ENCODE results near the gene PLK5. TPM values are rescaled to one million over a fixed set of nuclear protein-coding genes. Genes with fewer than 3 reads are reported as not detected.

PLK5 gene
- polyA plus RNA-seq, 1 of the 3 experiments (the other 2 are of a cell fraction), result not detected

DNA sequence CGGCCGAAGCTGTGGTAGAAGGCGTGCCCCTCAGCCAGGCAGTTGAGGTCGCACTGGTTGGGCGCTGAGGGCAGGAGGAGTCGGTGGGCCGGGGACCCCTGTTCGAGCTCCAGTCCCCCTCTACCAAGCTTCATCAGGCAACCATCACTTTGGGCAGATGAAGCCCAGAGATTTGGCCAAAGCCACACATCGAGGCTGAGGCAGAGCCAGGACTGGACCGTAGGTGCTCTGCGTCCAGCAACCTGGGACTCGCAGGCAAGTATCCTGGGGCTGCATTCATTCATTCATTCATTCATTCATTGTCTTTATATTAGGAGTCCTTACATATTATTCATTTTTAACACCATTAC lies 15.4 kb upstream of the PLK5 start:
- Histone ChIP-seq H3K79me2 (ENCODE audit: insufficient read depth) (no peaks in the 10 kb centered on the region), H3F3A (replicated peaks; ENCODE audit: insufficient read depth) (peaks cover 13% of the 10 kb centered on the region), H3K9ac (no peak overlapping the region), H3K27me3 (ENCODE audit: insufficient read depth) (no peaks in the 10 kb centered on the region), H3K9me3 (no peaks in the 10 kb centered on the region), H3K36me3 (replicated peaks in 1 of 2; ENCODE audit: control insufficient read depth in 1 of 2, insufficient read depth in 2 of 2, low read length in 1 of 2) (no peaks in the 10 kb centered on the region), H3K4me1 (ENCODE audit: control insufficient read depth in 1 of 2, insufficient read depth in 2 of 2, low read depth in 1 of 2, low read length in 1 of 2) (peaks cover 0 to 11% of the 10 kb centered on the region in 2 experiments; a peak in 1 of 4 replicates), H4K20me1 (ENCODE audit: insufficient read depth) (no peaks in the 10 kb centered on the region), H3K9me2 (no peaks in the 10 kb centered on the region), H3K4me3 (ENCODE audit: low read depth in 2 of 2, low read length in 1 of 2) (peak overlapping the region in 1 of 2 experiments; percentile 35; a peak in 2 of 4 replicates), H2AFZ (ENCODE audit: low read depth) (no peak overlapping the region), H3K27ac (ENCODE audit: low read depth in 2 of 2, low read length in 1 of 2) (peak overlapping the region in 1 of 2 experiments; percentile 8; a peak in 1 of 4 replicates), H3K4me2 (no peak overlapping the region; the same call in 1 of the 2 replicates)
- no peak for DNase-seq
- 24% methylated on average over 6 of the region's 12 CpGs for WGBS (ENCODE audit: low lambda C conversion rate)
- TF ChIP-seq TAF1 (IDR thresholded peaks at IDR 0.05; ENCODE audit: borderline replicate concordance, low read depth, low read length) (0 out of 2 replicates have a peak, but pooled peaks have one; percentile 4), EP300 (IDR thresholded peaks at IDR 0.05; ENCODE audit: borderline replicate concordance in 1 of 2, low read depth in 1 of 2, low read length in 1 of 2) (no peak)
- TF ChIP-seq, protein P1, sequence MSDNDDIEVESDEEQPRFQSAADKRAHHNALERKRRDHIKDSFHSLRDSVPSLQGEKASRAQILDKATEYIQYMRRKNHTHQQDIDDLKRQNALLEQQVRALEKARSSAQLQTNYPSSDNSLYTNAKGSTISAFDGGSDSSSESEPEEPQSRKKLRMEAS (IDR thresholded peaks at IDR 0.05; ENCODE audit: low read depth), result no peak
- TF ChIP-seq, protein P2, sequence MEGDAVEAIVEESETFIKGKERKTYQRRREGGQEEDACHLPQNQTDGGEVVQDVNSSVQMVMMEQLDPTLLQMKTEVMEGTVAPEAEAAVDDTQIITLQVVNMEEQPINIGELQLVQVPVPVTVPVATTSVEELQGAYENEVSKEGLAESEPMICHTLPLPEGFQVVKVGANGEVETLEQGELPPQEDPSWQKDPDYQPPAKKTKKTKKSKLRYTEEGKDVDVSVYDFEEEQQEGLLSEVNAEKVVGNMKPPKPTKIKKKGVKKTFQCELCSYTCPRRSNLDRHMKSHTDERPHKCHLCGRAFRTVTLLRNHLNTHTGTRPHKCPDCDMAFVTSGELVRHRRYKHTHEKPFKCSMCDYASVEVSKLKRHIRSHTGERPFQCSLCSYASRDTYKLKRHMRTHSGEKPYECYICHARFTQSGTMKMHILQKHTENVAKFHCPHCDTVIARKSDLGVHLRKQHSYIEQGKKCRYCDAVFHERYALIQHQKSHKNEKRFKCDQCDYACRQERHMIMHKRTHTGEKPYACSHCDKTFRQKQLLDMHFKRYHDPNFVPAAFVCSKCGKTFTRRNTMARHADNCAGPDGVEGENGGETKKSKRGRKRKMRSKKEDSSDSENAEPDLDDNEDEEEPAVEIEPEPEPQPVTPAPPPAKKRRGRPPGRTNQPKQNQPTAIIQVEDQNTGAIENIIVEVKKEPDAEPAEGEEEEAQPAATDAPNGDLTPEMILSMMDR (IDR thresholded peaks at IDR 0.05), result no peak
- ChIA-PET CTCF (interaction anchor here (1.1 to 2.2 kb wide), 2 partner anchors 38 to 83 kb away, joined by 3 to 11 read pairs; no protein-coding TSS in a partner anchor), POLR2A (no interaction called here)

DNA sequence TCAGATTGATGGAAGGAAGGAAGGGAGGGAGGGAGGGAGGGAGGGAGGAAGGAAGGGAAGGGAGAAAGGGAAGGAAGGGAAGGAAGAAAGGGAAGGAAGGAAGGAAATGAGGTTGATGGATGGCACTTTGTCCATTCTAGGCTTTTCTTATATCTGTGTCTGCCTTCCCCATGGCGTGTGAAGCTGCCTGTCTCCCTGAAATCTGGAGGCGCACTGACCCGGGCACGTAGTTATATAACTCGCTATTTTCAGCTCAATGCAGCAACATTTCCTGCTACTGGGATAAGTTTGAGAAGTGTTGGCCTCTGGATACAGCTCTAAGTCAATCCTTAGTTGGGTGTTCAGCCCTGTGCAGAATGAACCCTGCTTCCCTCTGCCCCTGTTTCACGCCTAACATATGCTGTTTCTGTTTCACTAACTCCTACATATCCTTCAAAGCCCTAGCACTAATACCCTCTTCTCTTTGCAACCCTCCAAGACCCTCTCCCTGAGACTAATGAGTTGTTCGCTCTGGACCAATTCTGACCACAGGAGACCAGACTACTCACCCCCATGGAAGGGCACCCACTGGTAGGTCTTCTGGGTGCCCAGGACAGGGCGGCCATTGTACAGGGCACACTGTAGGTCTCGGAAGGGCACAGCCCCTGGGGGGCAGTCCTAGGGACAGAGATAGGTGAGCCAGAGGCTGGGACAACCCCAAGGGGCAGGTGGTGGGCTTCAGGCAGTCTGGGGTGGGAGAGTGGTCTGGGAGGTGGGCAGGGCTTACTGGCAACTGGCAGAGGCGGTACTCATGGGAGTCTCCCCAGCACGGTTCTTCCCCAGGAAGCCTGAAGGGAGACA lies 14.1 kb upstream of the PLK5 start:
- H3K9me3 ChIP-seq, result no peaks in the 10 kb centered on the region
- no peaks in the 10 kb centered on the region for H3K27me3 ChIP-seq (ENCODE audit: insufficient read depth)
- no peak overlapping the region for H3K27ac ChIP-seq (ENCODE audit: low read depth in 2 of 2, low read length in 1 of 2)
- H3K9ac ChIP-seq, result no peak overlapping the region
- no peaks in the 10 kb centered on the region for H4K20me1 ChIP-seq (ENCODE audit: insufficient read depth)
- WGBS (ENCODE audit: low lambda C conversion rate), result 60% methylated on average over 10 of the region's 11 CpGs
- H3K4me1 ChIP-seq (ENCODE audit: control insufficient read depth in 1 of 2, insufficient read depth in 2 of 2, low read depth in 1 of 2, low read length in 1 of 2), result peaks cover 0 to 8% of the 10 kb centered on the region in 2 experiments; a peak in 1 of 4 replicates
- H3F3A ChIP-seq (replicated peaks; ENCODE audit: insufficient read depth), result peaks cover 20% of the 10 kb centered on the region
- no peak overlapping the region for H2AFZ ChIP-seq (ENCODE audit: low read depth)
- H3K79me2 ChIP-seq (ENCODE audit: insufficient read depth), result no peaks in the 10 kb centered on the region
- H3K4me2 ChIP-seq, result no peak overlapping the region
- no peak for DNase-seq
- no peaks in the 10 kb centered on the region for H3K36me3 ChIP-seq (replicated peaks in 1 of 2; ENCODE audit: control insufficient read depth in 1 of 2, insufficient read depth in 2 of 2, low read length in 1 of 2)
- H3K4me3 ChIP-seq (ENCODE audit: low read depth in 2 of 2, low read length in 1 of 2), result no peak overlapping the region
- POLR2A ChIA-PET, result no interaction called here
- CTCF ChIA-PET, result interaction anchor here (2.2 kb wide), 1 partner anchor 36 kb away, joined by 11 read pairs; no protein-coding TSS in a partner anchor
- no peaks in the 10 kb centered on the region for H3K9me2 ChIP-seq
- no peak for TF ChIP-seq FOSL2 (IDR thresholded peaks at IDR 0.05; ENCODE audit: borderline replicate concordance, low read depth)
- TF ChIP-seq EZH2phosphoT487 (IDR thresholded peaks at IDR 0.05; ENCODE audit: borderline replicate concordance, low read depth), result no peak
- no peak for TF ChIP-seq RAD21 (IDR thresholded peaks at IDR 0.05; ENCODE audit: low read length)
- no peak for TF ChIP-seq RCOR1 (IDR thresholded peaks at IDR 0.05; ENCODE audit: low read length)
- TF ChIP-seq, protein P3, sequence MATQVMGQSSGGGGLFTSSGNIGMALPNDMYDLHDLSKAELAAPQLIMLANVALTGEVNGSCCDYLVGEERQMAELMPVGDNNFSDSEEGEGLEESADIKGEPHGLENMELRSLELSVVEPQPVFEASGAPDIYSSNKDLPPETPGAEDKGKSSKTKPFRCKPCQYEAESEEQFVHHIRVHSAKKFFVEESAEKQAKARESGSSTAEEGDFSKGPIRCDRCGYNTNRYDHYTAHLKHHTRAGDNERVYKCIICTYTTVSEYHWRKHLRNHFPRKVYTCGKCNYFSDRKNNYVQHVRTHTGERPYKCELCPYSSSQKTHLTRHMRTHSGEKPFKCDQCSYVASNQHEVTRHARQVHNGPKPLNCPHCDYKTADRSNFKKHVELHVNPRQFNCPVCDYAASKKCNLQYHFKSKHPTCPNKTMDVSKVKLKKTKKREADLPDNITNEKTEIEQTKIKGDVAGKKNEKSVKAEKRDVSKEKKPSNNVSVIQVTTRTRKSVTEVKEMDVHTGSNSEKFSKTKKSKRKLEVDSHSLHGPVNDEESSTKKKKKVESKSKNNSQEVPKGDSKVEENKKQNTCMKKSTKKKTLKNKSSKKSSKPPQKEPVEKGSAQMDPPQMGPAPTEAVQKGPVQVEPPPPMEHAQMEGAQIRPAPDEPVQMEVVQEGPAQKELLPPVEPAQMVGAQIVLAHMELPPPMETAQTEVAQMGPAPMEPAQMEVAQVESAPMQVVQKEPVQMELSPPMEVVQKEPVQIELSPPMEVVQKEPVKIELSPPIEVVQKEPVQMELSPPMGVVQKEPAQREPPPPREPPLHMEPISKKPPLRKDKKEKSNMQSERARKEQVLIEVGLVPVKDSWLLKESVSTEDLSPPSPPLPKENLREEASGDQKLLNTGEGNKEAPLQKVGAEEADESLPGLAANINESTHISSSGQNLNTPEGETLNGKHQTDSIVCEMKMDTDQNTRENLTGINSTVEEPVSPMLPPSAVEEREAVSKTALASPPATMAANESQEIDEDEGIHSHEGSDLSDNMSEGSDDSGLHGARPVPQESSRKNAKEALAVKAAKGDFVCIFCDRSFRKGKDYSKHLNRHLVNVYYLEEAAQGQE (IDR thresholded peaks at IDR 0.05; ENCODE audit: low read depth, low read length), result no peak
- TF ChIP-seq POLR2AphosphoS5 (IDR thresholded peaks at IDR 0.05; ENCODE audit: low read depth, low read length), result no peak
- TF ChIP-seq, protein P4, sequence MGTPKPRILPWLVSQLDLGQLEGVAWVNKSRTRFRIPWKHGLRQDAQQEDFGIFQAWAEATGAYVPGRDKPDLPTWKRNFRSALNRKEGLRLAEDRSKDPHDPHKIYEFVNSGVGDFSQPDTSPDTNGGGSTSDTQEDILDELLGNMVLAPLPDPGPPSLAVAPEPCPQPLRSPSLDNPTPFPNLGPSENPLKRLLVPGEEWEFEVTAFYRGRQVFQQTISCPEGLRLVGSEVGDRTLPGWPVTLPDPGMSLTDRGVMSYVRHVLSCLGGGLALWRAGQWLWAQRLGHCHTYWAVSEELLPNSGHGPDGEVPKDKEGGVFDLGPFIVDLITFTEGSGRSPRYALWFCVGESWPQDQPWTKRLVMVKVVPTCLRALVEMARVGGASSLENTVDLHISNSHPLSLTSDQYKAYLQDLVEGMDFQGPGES (IDR thresholded peaks at IDR 0.05; ENCODE audit: low read depth, low read length), result no peak
- no peak for TF ChIP-seq TCF12 (IDR thresholded peaks at IDR 0.05)
- TF ChIP-seq NRF1 (IDR thresholded peaks at IDR 0.05; ENCODE audit: low read depth, low read length), result no peak
- TF ChIP-seq, protein P5, sequence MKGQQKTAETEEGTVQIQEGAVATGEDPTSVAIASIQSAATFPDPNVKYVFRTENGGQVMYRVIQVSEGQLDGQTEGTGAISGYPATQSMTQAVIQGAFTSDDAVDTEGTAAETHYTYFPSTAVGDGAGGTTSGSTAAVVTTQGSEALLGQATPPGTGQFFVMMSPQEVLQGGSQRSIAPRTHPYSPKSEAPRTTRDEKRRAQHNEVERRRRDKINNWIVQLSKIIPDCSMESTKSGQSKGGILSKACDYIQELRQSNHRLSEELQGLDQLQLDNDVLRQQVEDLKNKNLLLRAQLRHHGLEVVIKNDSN (IDR thresholded peaks at IDR 0.05; ENCODE audit: borderline replicate concordance, low read depth), result no peak
- TF ChIP-seq, protein P6, sequence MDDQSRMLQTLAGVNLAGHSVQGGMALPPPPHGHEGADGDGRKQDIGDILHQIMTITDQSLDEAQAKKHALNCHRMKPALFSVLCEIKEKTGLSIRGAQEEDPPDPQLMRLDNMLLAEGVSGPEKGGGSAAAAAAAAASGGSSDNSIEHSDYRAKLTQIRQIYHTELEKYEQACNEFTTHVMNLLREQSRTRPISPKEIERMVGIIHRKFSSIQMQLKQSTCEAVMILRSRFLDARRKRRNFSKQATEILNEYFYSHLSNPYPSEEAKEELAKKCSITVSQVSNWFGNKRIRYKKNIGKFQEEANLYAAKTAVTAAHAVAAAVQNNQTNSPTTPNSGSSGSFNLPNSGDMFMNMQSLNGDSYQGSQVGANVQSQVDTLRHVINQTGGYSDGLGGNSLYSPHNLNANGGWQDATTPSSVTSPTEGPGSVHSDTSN (IDR thresholded peaks at IDR 0.05), result no peak

All from SK-N-SH (cell line).